GM21381 (cell line): ENCODE measurements around the gene SH3BP4.
"Not testable (repeated sequence)": the region's sequence is repeated elsewhere in the genome, so short reads cannot be mapped to it uniquely, and the experiment has no call there.

Experiments
- ATAC-seq: cut with Tn5 transposase; IDR thresholded peaks from one replicate; pipeline ENCODE4 v1.9.1; 2021; ENCODE audit warnings: mild to moderate bottlenecking, moderate library complexity; ENCODE audit not compliant: unreplicated experiment

The SH3BP4 gene

DNA sequence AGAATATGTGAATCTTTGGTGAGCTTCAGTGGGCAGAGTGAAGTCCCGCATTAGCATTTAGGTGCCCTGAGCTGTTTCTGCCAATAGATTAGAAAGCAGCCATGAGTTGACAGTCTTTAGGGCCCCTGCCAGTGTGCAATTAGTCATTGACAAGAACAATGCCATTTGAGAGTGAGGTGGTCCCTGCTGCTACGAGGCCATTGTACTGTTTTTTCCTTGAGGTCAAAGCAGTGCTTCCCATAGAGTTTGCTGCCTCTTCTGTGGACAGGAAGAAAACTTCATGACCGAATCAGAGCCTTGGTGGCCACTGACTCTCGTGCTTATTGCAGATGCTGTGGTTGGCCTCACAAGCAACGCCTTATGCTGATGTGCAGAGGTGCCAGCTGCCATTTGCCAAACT, 102.7 kb downstream of the SH3BP4 start:
- ATAC-seq = no peak

DNA sequence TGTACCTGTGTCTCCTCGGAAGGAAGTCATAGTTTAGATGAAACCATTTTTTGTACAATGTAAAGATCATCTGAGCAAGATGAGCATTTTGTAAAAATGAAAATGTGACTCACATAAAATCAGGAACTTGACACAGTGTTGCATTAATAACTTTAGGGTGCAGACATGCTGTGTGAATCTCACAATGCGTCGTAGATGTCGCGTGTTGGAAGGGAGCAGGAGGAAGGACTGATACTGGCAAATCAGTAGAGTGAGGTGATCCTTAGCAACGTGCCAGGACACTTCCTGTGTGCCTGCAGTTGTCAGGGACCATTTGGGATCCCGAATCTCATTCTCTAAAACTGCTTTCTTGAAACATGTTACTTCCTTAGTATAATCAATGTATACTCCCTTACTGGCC, 103.1 kb downstream of the SH3BP4 start:
- ATAC-seq = no peak

DNA sequence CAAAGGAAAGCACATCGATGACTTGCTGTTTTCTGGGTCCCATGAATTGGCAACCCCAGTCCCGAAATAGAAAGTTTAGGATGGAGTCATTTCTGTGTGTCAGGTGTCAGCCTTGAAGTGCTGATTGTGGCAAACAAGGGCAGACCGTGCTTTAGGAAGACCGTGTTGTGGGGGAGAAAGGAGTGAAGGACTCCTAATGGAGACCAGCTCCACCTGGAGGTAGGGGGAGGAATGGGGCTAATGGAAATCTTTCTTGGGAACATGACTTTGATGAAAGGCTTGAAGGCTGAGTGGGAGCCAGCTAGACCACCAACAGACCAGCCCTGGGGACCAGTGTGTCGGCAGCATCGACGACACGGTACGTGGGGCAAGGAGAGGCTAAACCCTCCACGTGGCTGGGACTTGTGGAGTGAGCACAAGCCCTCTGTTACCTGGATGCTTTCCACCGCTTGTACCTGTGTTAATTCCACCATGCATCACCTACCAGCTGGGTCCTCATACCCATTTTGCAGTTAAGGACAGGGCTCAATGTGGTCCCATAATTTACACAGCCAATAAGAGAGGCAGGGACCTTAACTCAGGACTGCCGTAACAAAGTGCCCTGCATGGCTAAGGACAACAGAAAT, 104.2 kb downstream of the SH3BP4 start:
- ATAC-seq = no peak

DNA sequence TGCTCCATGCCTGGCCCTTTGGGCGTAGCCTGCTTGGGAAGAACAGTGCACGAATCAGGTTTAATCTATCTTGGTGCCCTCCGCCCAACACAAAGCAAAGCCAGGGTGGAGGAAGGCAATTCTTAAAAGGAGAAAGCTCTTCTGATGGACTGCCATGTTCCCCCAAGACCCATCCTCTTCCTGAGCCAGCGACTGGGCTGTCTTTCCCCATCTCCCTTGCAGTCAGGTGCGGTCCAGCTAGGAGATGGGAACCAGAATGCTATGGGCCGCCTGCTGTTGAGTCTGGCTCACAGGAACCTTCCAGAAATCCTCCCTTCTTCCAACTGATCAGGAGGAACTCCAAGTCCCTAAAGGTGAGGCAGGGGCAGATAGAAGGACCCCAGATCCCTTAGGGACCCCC, 105.0 kb downstream of the SH3BP4 start:
- no peak for ATAC-seq

DNA sequence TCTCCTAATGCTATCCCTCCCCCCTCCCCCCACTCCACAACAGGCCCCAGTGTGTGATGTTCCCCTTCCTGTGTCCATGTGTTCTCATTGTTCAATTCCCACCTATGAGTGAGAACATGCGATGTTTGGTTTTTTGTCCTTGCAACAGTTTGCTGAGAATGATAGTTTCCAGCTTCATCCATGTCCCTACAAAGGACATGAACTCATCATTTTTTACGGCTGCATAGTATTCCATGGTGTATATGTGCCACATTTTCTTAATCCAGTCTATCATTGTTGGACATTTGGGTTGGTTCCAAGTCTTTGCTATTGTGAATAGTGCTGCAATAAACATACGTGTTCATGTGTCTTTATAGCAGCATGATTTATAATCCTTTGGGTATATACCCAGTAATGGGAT, 105.8 kb downstream of the SH3BP4 start:
- not testable (repeated sequence) for ATAC-seq

DNA sequence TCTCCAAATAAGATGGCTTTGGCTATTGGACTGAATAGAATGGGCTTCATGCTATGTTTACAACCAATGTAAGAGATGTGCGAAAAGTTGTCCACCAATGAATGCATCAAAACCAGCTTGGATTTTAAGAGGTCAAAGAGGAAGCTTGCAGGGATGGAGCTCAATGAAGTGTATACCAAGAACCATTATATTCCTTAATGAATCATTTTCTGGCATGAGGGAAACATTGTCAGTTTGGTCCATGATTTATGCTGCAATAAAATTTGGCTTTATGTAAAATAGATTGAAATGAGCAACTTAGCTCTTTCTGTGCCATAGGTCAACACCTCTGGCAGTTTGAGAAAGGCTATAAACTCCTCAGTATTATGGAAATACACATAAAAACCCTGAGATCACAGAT, 107.3 kb downstream of the SH3BP4 start:
- no peak for ATAC-seq

DNA sequence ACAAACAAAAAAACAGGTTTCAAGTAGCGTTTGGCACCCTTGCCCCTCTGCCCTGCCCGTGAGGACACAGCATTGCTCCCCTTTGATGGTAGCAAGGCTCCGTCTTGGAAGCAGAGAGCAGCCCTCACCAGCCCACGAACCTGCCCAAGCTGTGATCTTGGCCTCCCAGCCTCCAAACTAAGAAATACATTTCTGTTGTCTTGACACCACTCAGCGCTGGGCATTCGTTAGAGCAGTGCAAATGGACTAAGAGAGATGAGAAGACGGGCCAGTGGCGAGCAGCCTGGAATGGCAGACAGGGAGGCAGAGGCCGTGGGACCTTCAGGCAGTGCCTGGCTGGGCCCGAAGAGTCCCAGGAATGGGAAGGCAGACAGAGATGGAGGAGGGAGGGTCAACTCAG, 109.8 kb downstream of the SH3BP4 start:
- ATAC-seq = no peak

DNA sequence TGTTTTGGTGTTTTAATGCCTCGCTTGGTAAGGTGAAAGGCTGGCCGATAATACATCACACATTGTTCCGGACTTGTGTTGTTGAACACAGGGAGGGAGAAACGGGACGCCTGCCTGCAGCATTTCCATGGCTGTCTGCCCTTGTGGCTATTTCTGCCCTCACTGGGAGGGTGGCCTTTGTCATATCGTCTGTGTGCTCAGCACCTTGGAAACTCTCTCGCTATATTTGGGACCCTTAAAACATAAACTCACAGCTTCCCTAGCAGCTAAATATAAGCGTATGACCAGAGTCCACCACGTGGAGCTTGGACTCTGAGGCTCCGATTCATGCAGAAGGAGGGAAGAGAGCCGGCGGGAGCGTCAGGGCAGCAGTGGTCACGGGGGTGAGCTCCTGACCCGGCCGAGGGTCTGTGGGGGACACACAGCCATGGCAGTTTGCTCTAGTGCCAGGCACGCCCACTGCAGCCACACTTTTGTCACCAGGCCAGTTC, 111.7 kb downstream of the SH3BP4 start:
- no peak for ATAC-seq

DNA sequence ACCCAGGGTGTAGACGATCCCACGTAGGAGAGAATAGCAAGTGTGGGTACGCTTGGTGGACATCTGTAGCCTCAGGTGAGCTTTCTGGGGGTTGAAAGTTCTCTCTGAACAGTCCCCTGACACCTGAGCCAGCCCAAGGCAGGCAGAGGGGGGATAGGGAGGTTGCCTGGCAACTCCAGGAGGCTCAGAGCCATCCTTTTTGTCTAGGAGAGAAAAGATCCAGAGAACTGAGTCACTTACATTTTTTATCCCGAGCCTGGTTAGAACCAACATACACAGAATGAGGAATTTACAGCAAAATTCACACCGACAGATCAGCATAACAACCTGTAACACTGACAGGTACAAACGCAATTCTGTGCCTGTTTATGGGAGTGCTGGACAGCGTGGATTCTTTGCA, 113.2 kb downstream of the SH3BP4 start:
- ATAC-seq = no peak

DNA sequence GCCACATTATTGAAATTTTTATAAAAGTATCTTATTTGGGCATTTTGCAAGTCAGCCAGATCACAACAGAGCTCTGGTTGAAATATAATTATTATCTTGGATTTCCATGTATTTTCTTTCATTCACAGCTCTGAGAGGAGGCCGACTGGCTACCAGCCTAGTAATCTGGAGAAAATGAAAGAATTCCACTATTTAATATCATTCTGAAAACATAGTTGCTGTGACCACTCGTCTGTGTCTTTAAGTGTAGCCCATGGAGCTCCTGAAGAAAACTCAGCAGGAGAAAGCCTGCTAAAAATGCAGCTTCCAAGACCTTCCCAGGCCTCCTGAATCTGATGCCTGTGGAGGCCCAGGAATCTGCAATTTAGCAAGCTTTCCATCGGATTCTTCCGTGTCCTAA, 114.7 kb downstream of the SH3BP4 start:
- ATAC-seq = no peak

DNA sequence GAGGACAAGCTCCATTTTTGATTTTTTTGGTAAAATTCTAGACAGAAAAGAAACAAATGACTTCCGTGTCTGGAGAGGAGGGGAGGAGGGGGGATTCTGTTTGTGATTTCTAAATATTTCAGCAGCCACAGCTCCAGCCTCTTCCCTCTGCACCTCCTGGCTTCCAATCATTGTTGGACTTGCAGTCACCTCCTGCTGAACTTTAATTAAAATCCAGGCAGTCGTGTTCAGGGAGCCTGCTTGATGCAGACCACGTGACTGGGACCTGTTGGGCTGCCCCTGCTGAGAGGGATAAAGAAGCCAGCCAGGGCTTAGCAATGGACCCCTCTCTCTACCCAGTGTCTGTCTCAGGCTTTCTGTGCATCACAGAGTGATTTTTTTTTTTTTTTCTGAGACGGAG, 115.1 kb downstream of the SH3BP4 start:
- ATAC-seq = no peak

DNA sequence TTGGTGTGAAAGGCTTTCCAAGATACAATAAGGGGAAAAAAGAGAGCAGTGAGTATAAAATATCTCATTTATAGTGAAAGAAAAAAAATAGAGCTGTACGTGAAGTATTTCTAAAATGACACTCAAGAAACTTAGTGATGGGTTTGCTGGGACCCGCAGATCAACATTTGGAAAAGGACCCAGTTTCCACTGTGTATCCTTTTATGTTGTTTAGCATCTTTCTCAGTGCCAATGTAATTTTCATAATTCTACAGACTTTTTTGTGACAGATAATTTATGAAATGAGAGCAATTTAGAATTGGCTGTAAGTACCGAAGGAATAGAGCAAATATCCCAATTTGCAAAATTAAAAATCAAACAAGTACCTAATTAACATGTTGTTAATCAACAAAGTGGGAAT, 116.9 kb downstream of the SH3BP4 start:
- ATAC-seq = no peak

DNA sequence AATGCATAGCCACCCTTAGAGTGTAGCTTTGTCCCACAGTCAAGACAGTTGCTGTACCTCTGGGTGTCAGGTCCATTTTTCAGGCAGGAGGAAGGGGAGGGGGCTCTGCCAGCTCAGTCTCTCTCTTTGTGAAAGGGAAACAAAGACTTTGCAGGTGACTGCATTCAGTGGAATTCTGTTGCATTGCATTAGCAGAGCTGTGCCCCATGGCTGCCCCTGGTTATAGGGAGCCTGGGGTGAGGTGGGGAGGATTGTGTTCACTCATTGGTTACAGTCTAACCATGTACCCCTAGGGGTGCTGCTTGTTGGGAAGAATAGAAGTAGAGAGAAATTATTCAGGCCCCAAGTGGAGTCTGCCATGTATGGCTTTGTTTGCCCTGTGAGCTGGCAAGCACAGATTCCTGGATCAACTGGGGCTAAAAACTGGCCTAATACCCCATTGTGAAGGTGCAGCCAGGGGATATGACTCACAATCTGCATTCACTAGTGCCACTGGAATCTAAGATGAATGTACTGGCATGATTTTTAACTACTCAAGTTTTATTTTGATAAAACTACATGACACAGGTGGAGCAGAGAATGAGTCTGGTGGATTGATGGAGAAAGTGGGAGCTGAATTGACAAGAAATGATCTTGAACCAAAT, 118.4 kb downstream of the SH3BP4 start:
- no peak for ATAC-seq

DNA sequence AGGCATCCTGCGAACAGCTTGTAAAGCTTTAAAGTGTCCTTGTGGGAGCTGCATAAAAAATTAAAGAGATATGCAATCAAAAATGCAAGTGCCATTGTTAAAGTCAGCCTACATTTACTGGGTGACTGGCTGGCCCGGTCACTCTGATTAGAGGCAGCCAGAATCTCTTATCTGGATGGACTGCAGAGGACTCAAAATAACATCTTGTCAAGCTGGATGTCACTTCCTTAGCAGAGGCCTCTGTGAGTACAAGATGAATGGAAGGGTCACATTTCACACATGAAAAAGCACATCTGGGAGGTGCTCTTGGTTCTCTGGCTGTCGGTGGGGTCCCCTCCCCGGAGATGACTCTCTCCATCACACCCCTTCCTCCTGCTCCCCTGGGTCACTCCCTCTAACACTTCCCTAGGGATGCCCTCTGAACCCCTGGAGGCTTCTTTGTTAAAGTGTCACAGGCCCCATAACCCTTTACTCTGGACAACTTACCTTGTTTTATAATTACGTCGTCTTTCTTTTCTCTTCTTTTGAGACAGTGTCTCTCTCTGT, 122.1 kb downstream of the SH3BP4 start:
- no peak for ATAC-seq

DNA sequence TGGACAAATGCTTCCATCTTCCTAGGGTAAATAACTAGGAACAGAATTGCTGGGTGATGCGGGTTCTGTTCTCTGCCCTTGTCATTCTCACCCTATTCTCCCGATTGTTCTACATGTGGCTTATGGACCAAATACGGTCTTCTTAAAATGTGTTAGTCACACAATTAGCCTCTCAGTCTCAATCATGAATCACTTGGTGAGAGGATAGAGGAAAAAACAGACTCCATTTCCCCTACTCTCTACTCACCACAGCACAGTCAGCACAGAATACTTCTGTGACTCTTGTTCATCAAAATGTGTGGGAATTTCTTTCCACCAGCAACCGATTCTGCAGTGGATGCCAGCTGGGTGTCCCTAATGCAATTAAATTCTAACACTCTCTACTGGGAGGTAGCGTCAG, 125.2 kb downstream of the SH3BP4 start:
- ATAC-seq = no peak

DNA sequence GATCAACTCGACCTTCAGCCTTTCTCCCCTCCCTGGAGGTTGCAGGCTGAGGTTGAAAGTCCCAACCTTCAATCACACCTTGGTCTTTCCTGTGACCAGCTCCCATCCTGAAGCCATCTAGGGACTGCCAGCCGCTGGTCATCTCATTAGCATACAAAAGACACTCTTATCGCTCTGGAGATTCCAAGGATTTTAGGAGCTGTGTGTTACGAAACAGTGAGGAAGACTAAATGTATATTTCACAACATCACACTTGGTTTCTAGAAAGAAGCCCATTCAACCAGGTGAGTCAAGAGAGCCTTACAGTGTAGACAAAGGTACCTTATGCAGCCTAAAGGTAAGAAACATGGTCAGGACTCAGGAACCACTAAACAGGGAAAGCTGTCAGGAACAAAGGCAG, 126.4 kb downstream of the SH3BP4 start:
- ATAC-seq = no peak

DNA sequence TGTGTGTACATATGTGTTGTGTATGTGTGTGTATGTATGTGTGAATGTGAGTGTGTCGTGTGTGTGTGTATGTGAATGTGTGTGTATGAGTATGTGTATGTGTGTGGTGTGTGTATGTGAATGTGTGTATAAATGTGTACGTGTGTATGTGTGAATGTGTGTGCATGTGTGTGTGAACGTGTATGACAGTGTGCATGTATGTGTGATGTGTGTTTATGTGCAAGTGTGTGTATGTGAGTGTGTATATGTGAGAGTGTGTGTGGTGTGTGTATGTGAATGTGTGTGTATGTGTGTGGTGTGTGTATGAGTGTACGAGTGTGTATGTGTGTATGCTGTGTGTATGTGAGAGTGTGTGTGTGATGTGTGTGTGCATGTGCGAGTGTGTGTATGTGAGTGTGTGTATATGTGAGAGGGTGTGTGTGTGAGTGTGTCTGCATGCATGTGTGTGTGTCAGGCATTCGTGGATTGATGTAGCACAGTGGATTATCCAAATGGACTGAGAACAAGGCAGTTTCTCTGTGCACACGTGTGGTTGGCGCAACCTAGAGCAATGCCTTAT, 127.2 kb downstream of the SH3BP4 start:
- ATAC-seq = no peak

DNA sequence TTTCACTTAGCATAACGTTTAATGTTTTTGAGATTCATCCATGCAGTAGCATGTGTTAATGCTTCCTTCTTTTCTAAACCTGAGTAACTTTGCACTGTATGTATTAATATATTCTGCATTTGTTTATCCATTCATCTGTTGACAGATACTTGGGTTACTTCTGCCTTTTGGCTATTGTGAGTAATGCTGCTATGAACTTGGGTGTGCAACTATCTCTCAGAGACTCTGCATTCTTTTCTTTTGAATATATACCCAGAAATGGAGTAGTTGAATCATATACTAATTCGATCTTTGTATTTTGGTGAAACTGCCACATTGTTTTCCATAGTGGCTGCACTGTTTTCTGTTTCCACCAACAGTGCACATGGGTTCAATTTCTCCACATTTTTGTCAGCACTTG, 128.3 kb downstream of the SH3BP4 start:
- no peak for ATAC-seq

DNA sequence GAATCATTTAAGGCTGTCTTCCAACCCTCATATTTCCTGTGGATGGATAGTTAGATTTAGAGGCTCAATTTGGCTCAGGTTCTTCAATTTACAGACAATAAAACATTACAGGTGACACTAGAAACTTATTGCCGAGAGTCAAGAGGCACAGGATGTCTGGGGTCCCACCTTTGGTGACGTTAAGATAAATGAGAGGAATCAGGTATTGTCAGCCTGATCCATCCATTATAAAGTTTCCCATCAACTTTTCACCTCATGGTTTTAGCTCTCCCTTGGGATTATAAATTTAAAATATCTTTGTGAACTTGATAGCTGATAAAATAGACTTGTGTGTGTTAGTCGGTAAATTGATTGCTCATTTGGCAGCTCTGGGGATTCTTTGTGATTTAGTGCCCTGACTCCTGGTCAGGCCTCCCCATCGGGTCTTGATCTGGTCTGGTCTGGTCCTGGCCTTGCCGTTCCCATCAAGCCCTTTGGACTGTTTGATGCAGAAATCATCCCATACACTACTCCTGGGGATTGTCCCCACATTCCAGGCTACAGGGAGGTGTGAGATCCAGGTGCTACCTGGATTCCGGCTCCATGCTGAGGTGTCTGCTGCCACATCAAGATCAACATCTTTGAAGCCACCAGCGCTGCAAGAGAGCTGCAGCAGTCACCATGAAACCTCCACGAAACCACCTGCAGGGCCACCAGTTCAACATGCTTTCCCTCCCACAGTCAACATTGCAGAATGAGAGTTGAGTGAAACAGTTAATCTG, 130.9 kb downstream of the SH3BP4 start:
- ATAC-seq = no peak

DNA sequence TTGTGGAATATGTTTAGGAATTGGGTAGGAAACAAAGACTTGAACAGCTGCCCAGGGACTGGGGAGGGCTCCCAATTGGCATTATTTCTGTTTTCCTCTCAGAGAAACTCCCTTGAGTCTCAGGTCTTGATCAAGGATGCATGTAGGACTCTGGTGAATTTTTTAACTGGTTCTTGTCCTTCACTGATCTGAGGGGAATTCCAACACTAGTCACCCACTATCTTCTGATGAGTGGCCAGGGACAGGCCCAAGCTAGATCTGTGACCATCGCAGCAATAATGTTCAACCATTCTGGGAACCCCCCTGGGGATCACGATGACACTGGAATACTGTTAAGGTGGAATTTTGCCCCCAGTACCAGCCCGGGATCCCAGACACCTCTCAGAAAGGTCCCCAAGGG, 132.0 kb downstream of the SH3BP4 start:
- ATAC-seq = no peak

DNA sequence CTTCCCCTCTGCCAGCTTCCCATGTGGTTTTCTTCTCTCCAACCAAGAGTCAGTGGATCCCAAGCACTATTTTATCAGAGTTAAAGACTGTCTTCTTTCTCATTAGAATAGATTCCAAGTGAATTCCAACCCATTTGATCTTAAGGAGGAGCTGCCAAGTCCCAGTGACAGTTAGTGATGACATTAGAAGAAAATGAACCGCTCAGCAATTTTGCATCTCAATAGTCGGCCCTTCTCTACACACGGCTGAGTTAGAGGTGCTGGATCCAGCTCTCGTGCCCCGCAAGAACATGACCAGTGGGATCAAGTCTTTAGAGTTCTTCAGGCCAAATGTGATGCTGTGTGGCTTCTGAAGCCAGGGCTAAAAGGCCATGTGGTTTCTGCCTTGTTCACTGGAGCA, 132.6 kb downstream of the SH3BP4 start:
- ATAC-seq = no peak

DNA sequence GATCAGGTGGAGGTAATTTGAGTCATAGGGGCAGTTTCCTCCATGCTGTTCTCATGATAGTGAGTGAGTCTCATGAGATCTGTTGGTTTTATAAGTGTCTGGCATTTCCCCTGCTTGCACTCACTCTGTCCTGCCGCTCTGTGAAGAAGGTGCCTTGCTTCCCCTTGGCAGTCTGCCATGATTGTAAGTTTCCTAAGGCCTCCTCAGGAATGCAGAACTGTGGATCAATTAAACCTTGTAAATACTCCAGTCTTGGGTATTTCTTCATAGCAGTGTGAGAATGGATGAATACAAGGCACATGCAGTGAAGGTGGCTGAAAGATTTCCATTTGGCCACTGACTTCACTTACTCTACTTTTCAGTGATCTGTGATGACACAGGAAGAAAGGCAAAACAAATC, 133.7 kb downstream of the SH3BP4 start:
- ATAC-seq = no peak
